Measurements from ENCODE around the gene MUC3A.

DNA sequence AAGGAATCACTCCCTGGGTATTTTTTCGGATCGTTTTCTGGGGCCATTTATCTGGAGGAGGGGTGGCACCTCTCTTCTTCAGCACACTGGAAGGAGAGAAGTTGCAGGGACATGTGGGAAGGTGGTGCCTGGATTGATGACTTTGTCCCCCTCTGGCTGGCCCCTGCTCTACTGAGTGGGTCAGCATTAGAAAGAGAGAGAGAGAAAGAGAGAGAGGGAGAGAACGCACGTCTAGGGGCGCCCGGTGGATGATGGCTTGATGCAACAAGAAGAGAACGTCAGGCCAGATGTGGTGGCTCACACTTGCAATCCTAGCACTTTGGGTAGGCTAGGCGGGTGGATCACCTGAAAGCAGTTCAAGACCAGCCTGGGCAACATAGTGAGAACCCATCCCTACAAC, 14.5 kb downstream of the MUC3A start:
- TF ChIP-seq CTCF (IDR thresholded peaks at IDR 0.05 in 2 of 3, conservative IDR thresholded peaks at IDR 0.05 in 1 of 3; ENCODE audit: control insufficient read depth in 2 of 3, extremely low read depth in 1 of 3, insufficient read depth in 1 of 3, low read depth in 3 of 3, low read length in 3 of 3): no peak
- TF ChIP-seq USF2 (IDR thresholded peaks at IDR 0.05; ENCODE audit: borderline replicate concordance, low read depth, low read length): no peak
- TF ChIP-seq RELA (IDR thresholded peaks at IDR 0.05; ENCODE audit: borderline replicate concordance, partially characterized antibody): no peak
- TF ChIP-seq EZH2 (IDR thresholded peaks at IDR 0.05; ENCODE audit: borderline replicate concordance, control insufficient read depth, low read depth, low read length): no peak
- TF ChIP-seq NFYB (IDR thresholded peaks at IDR 0.05; ENCODE audit: insufficient read depth, low read depth, low read length): no peak
- no peak for TF ChIP-seq ZZZ3 (IDR thresholded peaks at IDR 0.05; ENCODE audit: control insufficient read depth, insufficient read length, low read depth)
- TF ChIP-seq HDAC6 (IDR thresholded peaks at IDR 0.05; ENCODE audit: unreplicated experiment): no peak
- TF ChIP-seq JUND (IDR thresholded peaks at IDR 0.05; ENCODE audit: low read depth, low read length): no peak
- TF ChIP-seq ZNF622 (IDR thresholded peaks at IDR 0.05): no peak
